Measurements from ENCODE around the gene TMEM18.

TMEM18 gene

GRCh38 chr2:671787-672605 is 5.2 kb downstream of the TMEM18 start:
- no peak for DNase-seq

GRCh38 chr2:671072-671471 is 6.1 kb downstream of the TMEM18 start:
- no peak for DNase-seq

GRCh38 chr2:670637-671036 is 6.6 kb downstream of the TMEM18 start:
- DNase-seq: no peak

GRCh38 chr2:669323-669722 is 7.9 kb downstream of the TMEM18 start:
- no peak for DNase-seq

- no peak for DNase-seq
Measured at GRCh38 chr2:668000-668398, 9.2 kb downstream of the TMEM18 start.

GRCh38 chr2:667332-667999 is 9.7 kb downstream of the TMEM18 start:
- DNase-seq: no peak

- no peak for DNase-seq
Measured at GRCh38 chr2:666441-666840, 10.8 kb downstream of the TMEM18 start.

GRCh38 chr2:665340-666073 is 11.7 kb downstream of the TMEM18 start:
- DNase-seq: no peak

- no peak for DNase-seq
Measured at GRCh38 chr2:664063-664462, 13.1 kb downstream of the TMEM18 start.

GRCh38 chr2:663221-663620 is 14.0 kb downstream of the TMEM18 start:
- DNase-seq: no peak

GRCh38 chr2:661360-661635 is 15.9 kb downstream of the TMEM18 start:
- DNase-seq: no peak

GRCh38 chr2:660586-661359 is 16.4 kb downstream of the TMEM18 start:
- no peak for DNase-seq

- no peak for DNase-seq
Measured at GRCh38 chr2:660029-660428, 17.2 kb downstream of the TMEM18 start.

GRCh38 chr2:658426-658825 is 18.8 kb downstream of the TMEM18 start:
- peak; percentile 30 for DNase-seq

- no peak for DNase-seq
Measured at GRCh38 chr2:657766-658165, 19.4 kb downstream of the TMEM18 start.

- DNase-seq: peak; percentile 57
Measured at GRCh38 chr2:656676-657075, 20.5 kb downstream of the TMEM18 start.

GRCh38 chr2:655626-656025 is 21.6 kb downstream of the TMEM18 start:
- DNase-seq: peak; percentile 52

GRCh38 chr2:654896-655295 is 22.3 kb downstream of the TMEM18 start:
- peak; percentile 24 for DNase-seq

GRCh38 chr2:653645-654425 is 23.4 kb downstream of the TMEM18 start:
- DNase-seq: peak; percentile 44

GRCh38 chr2:652881-653480 is 24.2 kb downstream of the TMEM18 start:
- DNase-seq: no peak

- peak; percentile 36 for DNase-seq
Measured at GRCh38 chr2:651951-652373, 25.2 kb downstream of the TMEM18 start.

Data from activated effector memory CD4-positive, alpha-beta T cell treated with anti-CD3 and anti-CD28 coated beads, Interleukin-2, amount 50 U/mL, for 16 hours (primary cell).